Hepatocyte (in vitro differentiated cells): Measurements from ENCODE around the gene FBXL7.

Experiments used
- CTCF ChIP-seq: fragments of 200-600 bp; sonication (generic); IDR thresholded peaks from 2 replicates; pipeline ENCODE4 v1.5.1; 2016; ENCODE audit warnings: antibody characterized with exemption, mild to moderate bottlenecking; ENCODE audit not compliant: poor library complexity
- EZH2 ChIP-seq: fragments of 200-600 bp; sonication (generic); IDR thresholded peaks from 2 replicates; pipeline ENCODE4 v1.6.1; 2016; ENCODE audit warnings: antibody characterized with exemption, mild to moderate bottlenecking, borderline replicate concordance

DNA sequence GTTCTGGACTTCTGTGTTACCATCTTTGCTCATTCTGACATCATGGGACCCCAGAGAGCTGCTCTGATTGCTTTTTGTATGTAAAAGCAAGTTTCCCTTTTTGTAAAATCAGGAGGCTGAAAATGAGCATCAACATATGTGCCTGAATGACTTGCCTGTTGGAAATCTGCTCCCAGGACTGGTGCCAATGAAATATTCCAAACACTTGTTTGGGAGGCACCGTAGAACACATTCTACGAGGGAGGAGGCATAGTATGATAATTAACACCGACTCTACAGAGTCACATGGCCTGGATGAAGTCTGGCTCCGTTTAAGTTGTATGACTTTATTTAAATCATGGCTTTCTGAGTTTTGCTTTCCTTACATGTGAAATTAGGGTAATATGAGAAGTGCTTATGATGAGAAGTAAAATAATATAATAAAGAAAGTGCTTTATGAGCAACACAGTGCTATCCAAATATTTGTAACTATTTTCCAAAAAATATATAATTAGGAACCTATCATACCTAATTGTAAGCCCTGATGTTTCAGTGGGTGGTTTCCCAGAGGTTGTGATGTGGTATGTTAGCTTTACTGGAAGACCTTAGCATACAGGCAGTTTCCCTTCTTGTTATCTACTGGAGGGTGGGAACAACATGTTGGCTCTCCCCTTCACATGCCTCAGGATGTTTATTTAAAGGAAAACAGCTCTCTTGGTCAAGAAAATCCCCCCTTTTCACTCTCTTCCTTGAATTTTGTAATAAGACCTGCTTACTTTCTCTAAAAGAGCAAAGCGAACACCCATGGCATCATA, 238.1 kb downstream of the FBXL7 start:
- TF ChIP-seq CTCF (no peak), EZH2 (no peak)
